ENCODE measurements around the gene STK10. TPM values are rescaled to one million over a fixed set of nuclear protein-coding genes. Genes with fewer than 3 reads are reported as not detected.

STK10 gene
- total and polyA plus RNA-seq, 9 of the 15 experiments (the other 6 are each of a cell fraction or from before 2014, with no cell fraction given): 0.30 to 6.7 (median 2.4) TPM

DNA sequence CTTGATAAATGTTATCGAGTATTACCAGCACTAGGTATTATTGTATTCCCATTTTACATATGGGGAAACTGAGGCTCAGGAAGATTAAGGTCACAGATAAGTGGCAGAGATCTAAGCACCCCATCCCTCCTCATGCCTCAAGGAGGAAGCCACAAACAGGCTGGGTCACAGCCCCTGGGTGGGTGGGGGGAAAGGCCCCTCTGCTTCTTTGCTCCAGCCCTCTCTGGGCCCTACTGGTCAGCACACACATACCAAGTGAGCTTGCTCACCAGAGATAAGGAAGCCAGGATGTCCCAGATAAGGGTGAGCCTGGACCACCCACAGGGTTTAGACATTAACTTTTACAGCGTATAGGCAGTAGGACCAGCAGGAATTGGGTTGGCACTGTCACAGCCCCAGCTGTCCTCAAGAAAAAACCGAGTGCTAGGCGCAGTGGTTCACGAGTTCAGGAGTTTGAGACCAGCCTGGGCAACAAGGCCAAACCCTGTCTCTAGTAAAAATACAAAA lies 45.3 kb downstream of the STK10 start (continued):
- TF ChIP-seq ASH1L (IDR thresholded peaks at IDR 0.05; ENCODE audit: borderline replicate concordance, low read depth, partially characterized antibody) (no peak), SRSF7 (optimal IDR thresholded peaks at IDR 0.05; ENCODE audit: low read depth, low read length) (no peak), ZNF79 (CRISPR knock-in tag; IDR thresholded peaks at IDR 0.05; ENCODE audit: low read depth) (0 out of 2 replicates have a peak, but pooled peaks have one; percentile 29), BHLHE40 (IDR thresholded peaks at IDR 0.05; ENCODE audit: low read length) (no peak), XRCC5 (IDR thresholded peaks at IDR 0.05; ENCODE audit: low read depth, low read length) (no peak), NR1H2 (CRISPR knock-in tag; IDR thresholded peaks at IDR 0.05) (no peak), RBM14 (IDR thresholded peaks at IDR 0.05; ENCODE audit: borderline replicate concordance, insufficient read depth, low read depth, low read length) (no peak), ZNF253 (CRISPR knock-in tag; conservative IDR thresholded peaks at IDR 0.05) (no peak), NELFE (IDR thresholded peaks at IDR 0.05; ENCODE audit: insufficient read depth, insufficient read length) (no peak), IRF2 (CRISPR knock-in tag; IDR thresholded peaks at IDR 0.05) (no peak), NFATC3 (IDR thresholded peaks at IDR 0.05) (no peak), COPS2 (conservative IDR thresholded peaks at IDR 0.05) (no peak), HDAC1 (IDR thresholded peaks at IDR 0.05) (peak; percentile 37 to 74; a peak in 3 of 4 replicates), CBX8 (IDR thresholded peaks at IDR 0.05; ENCODE audit: borderline replicate concordance, extremely low read depth, low read depth, low read length, poor library complexity, severe bottlenecking) (no peak), POLR3G (IDR thresholded peaks at IDR 0.05; ENCODE audit: extremely low read depth, insufficient read length, insufficient replicate concordance) (no peak)
- TF ChIP-seq, protein P1, sequence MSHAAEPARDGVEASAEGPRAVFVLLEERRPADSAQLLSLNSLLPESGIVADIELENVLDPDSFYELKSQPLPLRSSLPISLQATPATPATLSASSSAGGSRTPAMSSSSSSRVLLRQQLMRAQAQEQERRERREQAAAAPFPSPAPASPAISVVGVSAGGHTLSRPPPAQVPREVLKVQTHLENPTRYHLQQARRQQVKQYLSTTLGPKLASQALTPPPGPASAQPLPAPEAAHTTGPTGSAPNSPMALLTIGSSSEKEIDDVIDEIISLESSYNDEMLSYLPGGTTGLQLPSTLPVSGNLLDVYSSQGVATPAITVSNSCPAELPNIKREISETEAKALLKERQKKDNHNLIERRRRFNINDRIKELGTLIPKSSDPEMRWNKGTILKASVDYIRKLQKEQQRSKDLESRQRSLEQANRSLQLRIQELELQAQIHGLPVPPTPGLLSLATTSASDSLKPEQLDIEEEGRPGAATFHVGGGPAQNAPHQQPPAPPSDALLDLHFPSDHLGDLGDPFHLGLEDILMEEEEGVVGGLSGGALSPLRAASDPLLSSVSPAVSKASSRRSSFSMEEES (CRISPR knock-in tag; IDR thresholded peaks at IDR 0.05): no peak
- TF ChIP-seq, protein P2, sequence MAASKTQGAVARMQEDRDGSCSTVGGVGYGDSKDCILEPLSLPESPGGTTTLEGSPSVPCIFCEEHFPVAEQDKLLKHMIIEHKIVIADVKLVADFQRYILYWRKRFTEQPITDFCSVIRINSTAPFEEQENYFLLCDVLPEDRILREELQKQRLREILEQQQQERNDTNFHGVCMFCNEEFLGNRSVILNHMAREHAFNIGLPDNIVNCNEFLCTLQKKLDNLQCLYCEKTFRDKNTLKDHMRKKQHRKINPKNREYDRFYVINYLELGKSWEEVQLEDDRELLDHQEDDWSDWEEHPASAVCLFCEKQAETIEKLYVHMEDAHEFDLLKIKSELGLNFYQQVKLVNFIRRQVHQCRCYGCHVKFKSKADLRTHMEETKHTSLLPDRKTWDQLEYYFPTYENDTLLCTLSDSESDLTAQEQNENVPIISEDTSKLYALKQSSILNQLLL (CRISPR knock-in tag; IDR thresholded peaks at IDR 0.05; ENCODE audit: borderline replicate concordance): no peak
- TF ChIP-seq, protein P3, sequence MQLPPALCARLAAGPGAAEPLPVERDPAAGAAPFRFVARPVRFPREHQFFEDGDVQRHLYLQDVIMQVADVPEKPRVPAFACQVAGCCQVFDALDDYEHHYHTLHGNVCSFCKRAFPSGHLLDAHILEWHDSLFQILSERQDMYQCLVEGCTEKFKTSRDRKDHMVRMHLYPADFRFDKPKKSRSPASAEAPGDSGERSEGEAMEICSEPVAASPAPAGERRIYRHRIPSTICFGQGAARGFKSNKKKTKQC (CRISPR knock-in tag; IDR thresholded peaks at IDR 0.05): no peak
- TF ChIP-seq, protein P4, sequence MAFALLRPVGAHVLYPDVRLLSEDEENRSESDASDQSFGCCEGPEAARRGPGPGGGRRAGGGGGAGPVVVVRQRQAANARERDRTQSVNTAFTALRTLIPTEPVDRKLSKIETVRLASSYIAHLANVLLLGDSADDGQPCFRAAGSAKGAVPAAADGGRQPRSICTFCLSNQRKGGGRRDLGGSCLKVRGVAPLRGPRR (CRISPR knock-in tag; IDR thresholded peaks at IDR 0.05): no peak
- TF ChIP-seq, protein P5, sequence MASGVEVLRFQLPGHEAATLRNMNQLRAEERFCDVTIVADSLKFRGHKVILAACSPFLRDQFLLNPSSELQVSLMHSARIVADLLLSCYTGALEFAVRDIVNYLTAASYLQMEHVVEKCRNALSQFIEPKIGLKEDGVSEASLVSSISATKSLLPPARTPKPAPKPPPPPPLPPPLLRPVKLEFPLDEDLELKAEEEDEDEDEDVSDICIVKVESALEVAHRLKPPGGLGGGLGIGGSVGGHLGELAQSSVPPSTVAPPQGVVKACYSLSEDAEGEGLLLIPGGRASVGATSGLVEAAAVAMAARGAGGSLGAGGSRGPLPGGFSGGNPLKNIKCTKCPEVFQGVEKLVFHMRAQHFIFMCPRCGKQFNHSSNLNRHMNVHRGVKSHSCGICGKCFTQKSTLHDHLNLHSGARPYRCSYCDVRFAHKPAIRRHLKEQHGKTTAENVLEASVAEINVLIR (CRISPR knock-in tag; IDR thresholded peaks at IDR 0.05): no peak
- TF ChIP-seq, protein P6, sequence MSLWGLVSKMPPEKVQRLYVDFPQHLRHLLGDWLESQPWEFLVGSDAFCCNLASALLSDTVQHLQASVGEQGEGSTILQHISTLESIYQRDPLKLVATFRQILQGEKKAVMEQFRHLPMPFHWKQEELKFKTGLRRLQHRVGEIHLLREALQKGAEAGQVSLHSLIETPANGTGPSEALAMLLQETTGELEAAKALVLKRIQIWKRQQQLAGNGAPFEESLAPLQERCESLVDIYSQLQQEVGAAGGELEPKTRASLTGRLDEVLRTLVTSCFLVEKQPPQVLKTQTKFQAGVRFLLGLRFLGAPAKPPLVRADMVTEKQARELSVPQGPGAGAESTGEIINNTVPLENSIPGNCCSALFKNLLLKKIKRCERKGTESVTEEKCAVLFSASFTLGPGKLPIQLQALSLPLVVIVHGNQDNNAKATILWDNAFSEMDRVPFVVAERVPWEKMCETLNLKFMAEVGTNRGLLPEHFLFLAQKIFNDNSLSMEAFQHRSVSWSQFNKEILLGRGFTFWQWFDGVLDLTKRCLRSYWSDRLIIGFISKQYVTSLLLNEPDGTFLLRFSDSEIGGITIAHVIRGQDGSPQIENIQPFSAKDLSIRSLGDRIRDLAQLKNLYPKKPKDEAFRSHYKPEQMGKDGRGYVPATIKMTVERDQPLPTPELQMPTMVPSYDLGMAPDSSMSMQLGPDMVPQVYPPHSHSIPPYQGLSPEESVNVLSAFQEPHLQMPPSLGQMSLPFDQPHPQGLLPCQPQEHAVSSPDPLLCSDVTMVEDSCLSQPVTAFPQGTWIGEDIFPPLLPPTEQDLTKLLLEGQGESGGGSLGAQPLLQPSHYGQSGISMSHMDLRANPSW (CRISPR knock-in tag; IDR thresholded peaks at IDR 0.05): no peak
